OCI-LY3 (cell line): Measurements from ENCODE around the gene DPY30.
"Not testable (repeated sequence)": the region's sequence is repeated elsewhere in the genome, so short reads cannot be mapped to it uniquely, and the experiment has no call there.

ENCODE experiments used
- CTCF ChIP-seq: fragments of 200-600, 300-600 bp; sonication (generic); IDR thresholded peaks from 2 replicates; pipeline ENCODE4 v1.5.1; 2014; ENCODE audit warnings: antibody characterized with exemption, low read length, low read depth
- EZH2phosphoT487 ChIP-seq: fragments of 200-600 bp; shearing (Covaris generic); IDR thresholded peaks from 2 replicates; pipeline ENCODE4 v1.6.1; 2018; ENCODE audit warnings: antibody characterized with exemption, mixed run types, low read depth

- not testable (repeated sequence) for TF ChIP-seq CTCF, EZH2phosphoT487
These were observed 29.3 kb downstream of the DPY30 start for GRCh38 chr2:32010280-32010669.
